Fibroblast of lung (primary cell): ENCODE measurements around the gene TNFSF10. TPM values are rescaled to one million over a fixed set of nuclear protein-coding genes. Genes with fewer than 3 reads are reported as not detected.

ENCODE experiments used
- DNase-seq, 2 donors: peaks; one replicate each; pipeline versions ENCODE4 v3.0.0 to v3.0.0-alpha.2; 2010; ENCODE audit warnings: low read depth in 2 of 2
- H2AFZ ChIP-seq: 2 replicates; pipeline ENCODE4 v1.5.1; 2012; ENCODE audit warnings: low read length, control low read depth, inconsistent platforms
- H3K27ac ChIP-seq: 2 replicates; pipeline ENCODE4 v1.5.1; 2011; ENCODE audit warnings: low read length, control low read depth; ENCODE audit not compliant: insufficient read depth
- H3K27me3 ChIP-seq: 2 replicates; pipeline ENCODE4 v1.5.1; 2011; ENCODE audit warnings: mild to moderate bottlenecking, low read length; ENCODE audit not compliant: control insufficient read depth, insufficient read depth
- H3K36me3 ChIP-seq: 2 replicates; pipeline ENCODE4 v1.5.1; 2011; ENCODE audit warnings: low read length; ENCODE audit not compliant: control insufficient read depth, insufficient read depth
- H3K4me1 ChIP-seq: 2 replicates; pipeline ENCODE4 v1.5.1; 2011; ENCODE audit warnings: low read length; ENCODE audit not compliant: control insufficient read depth, insufficient read depth; ENCODE audit errors: extremely low read depth
- H3K4me2 ChIP-seq: 2 replicates; pipeline ENCODE4 v1.5.1; 2011; ENCODE audit warnings: low read length, control low read depth; ENCODE audit not compliant: insufficient read depth; ENCODE audit errors: extremely low read depth
- H3K4me3 ChIP-seq, 4 experiments: fragments of 200-600 bp in 1 of 4; sonication (generic) in 1 of 4; replicated peaks in 1 of 4; 2 replicates each; pipeline ENCODE4 v1.5.1; 2011 to 2016; ENCODE audit warnings: low read length in 4 of 4, low read depth in 3 of 4, mild to moderate bottlenecking in 3 of 4, control low read depth in 2 of 4, inconsistent platforms in 1 of 4, mixed read lengths in 1 of 4; ENCODE audit not compliant: insufficient read depth in 1 of 4; ENCODE audit errors: control extremely low read depth in 1 of 4
- H3K79me2 ChIP-seq: 2 replicates; pipeline ENCODE4 v1.5.1; 2012; ENCODE audit warnings: mild to moderate bottlenecking, low read length, inconsistent platforms; ENCODE audit not compliant: control insufficient read depth, insufficient read depth
- H3K9ac ChIP-seq: 2 replicates; pipeline ENCODE4 v1.5.1; 2011; ENCODE audit warnings: mild to moderate bottlenecking, low read length, control low read depth; ENCODE audit not compliant: insufficient read depth
- H3K9me3 ChIP-seq: 2 replicates; pipeline ENCODE4 v1.5.1; 2012; ENCODE audit warnings: low read depth, low read length; ENCODE audit not compliant: control insufficient read depth, insufficient read depth
- H4K20me1 ChIP-seq: 2 replicates; pipeline ENCODE4 v1.5.1; 2011; ENCODE audit warnings: low read length; ENCODE audit not compliant: control insufficient read depth, insufficient read depth; ENCODE audit errors: extremely low read depth
- CTCF ChIP-seq, 2 donors: IDR thresholded peaks in 1 of 2; conservative IDR thresholded peaks in 1 of 2; 1 replicate in 1 of 2; 2 replicates in 1 of 2; pipeline ENCODE4 v1.5.1; 2011 to 2012; ENCODE audit warnings: low read length in 2 of 2, control low read depth in 1 of 2, inconsistent platforms in 1 of 2, low read depth in 1 of 2, mild to moderate bottlenecking in 1 of 2
- EZH2 ChIP-seq: IDR thresholded peaks from 2 replicates; pipeline ENCODE4 v1.5.1; 2012; ENCODE audit warnings: low read length, control low read depth, mild to moderate bottlenecking; ENCODE audit errors: missing control alignments
- polyA plus RNA-seq, 2 donors: library from polyadenylated mRNA; depleted of rRNA in 1 of 2; stranded (reverse) in 1 of 2; unstranded in 1 of 2; fragments of >200 nt; gene quantifications; 2 replicates each; pipeline ENCODE4 v1.2.1, GENCODE V29; 2011 to 2012; ENCODE audit warnings: missing spikeins in 1 of 2
- total RNA-seq: library from RNA; depleted of rRNA; stranded (reverse); fragments of >200 nt; gene quantifications from 2 replicates; pipeline ENCODE4 v1.2.1, GENCODE V29; 2014

Gene TNFSF10
- total and polyA plus RNA-seq, 2 donors (not counting 1 experiment from before 2014, with no cell fraction given): 1.3 to 4.3 TPM

GRCh38 chr3:172560586-172560985, 37.4 kb upstream of the TNFSF10 start:
- Histone ChIP-seq H3K27me3 (no peaks in the 10 kb centered on the region), H3K9ac (no peak overlapping the region), H3K4me1 (no peaks in the 10 kb centered on the region), H3K9me3 (no peaks in the 10 kb centered on the region), H3K36me3 (no peaks in the 10 kb centered on the region), H3K79me2 (no peaks in the 10 kb centered on the region), H3K4me3 (no peak overlapping the region), H2AFZ (no peak overlapping the region), H4K20me1 (no peaks in the 10 kb centered on the region), H3K27ac (no peak overlapping the region), H3K4me2 (no peak overlapping the region)
- DNase-seq: no peak
- TF ChIP-seq CTCF (conservative IDR thresholded peaks at IDR 0.05 in 1 of 2, IDR thresholded peaks at IDR 0.05 in 1 of 2; ENCODE audit: low read depth in 1 of 2, low read length in 2 of 2) (no peak), EZH2 (no peak)

GRCh38 chr3:172560026-172560425, 36.8 kb upstream of the TNFSF10 start:
- Histone ChIP-seq H3K9ac (no peak overlapping the region), H4K20me1 (no peaks in the 10 kb centered on the region), H3K27ac (no peak overlapping the region), H3K79me2 (no peaks in the 10 kb centered on the region), H3K4me3 (no peak overlapping the region), H3K4me2 (no peak overlapping the region), H3K4me1 (no peaks in the 10 kb centered on the region), H3K9me3 (no peaks in the 10 kb centered on the region), H2AFZ (no peak overlapping the region), H3K27me3 (no peaks in the 10 kb centered on the region), H3K36me3 (no peaks in the 10 kb centered on the region)
- no peak for TF ChIP-seq CTCF (conservative IDR thresholded peaks at IDR 0.05 in 1 of 2, IDR thresholded peaks at IDR 0.05 in 1 of 2; ENCODE audit: low read depth in 1 of 2, low read length in 2 of 2)
- TF ChIP-seq EZH2: no peak
- DNase-seq: no peak

- Histone ChIP-seq H3K9ac (no peak overlapping the region), H3K4me1 (no peaks in the 10 kb centered on the region), H4K20me1 (no peaks in the 10 kb centered on the region), H3K4me3 (no peak overlapping the region), H3K27ac (no peak overlapping the region), H3K27me3 (no peaks in the 10 kb centered on the region), H3K9me3 (no peaks in the 10 kb centered on the region), H3K79me2 (no peaks in the 10 kb centered on the region), H3K36me3 (no peaks in the 10 kb centered on the region), H3K4me2 (no peak overlapping the region), H2AFZ (no peak overlapping the region)
- DNase-seq: no peak
- TF ChIP-seq CTCF (conservative IDR thresholded peaks at IDR 0.05 in 1 of 2, IDR thresholded peaks at IDR 0.05 in 1 of 2; ENCODE audit: low read depth in 1 of 2, low read length in 2 of 2): no peak
- no peak for TF ChIP-seq EZH2
Observed at GRCh38 chr3:172559020-172559419, 35.8 kb upstream of the TNFSF10 start.
